Measurements from ENCODE around the gene ZNF141.
"Not testable (repeated sequence)": the region's sequence is repeated elsewhere in the genome, so short reads cannot be mapped to it uniquely, and the experiment has no call there.

Gene ZNF141

DNA sequence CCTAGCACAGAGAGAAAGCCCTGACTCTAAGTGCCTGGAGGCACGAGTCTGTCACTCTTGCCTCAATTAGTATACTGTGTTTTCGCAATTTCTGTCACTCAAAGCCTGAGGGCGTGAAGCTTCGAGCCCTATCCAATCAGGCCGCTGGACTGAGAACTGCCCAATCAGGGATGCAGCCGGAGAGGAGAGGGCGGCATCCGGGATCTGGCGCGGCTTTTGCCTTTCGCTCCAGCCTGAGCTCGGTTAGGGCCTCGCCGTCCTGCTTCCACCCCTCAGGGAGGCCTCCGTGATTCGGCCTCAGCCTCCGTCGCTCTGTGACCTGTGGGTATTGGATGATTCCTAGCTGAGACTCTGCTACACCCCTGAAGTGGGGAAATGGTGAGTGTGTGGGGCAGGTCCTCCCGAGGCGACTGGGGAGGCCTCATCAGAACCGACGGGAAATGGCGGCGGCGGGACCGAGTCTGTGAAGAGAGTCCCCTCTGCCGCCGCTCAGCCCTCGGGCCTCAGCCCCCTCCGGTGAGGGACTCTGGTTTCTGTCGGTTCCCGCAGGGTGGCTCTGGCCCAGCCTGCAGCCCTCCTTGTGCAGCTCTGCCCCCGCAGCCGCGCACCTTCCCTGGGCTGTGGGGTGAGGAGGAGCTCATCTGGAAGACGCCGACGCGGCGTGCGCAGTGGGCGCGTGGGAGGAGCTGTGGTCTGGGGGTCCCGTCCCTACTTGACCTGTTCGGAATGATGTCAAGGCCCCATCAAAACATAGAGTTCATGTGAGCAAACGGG is 48.5 kb downstream of the ZNF141 start:
- no peak for DNase-seq

DNA sequence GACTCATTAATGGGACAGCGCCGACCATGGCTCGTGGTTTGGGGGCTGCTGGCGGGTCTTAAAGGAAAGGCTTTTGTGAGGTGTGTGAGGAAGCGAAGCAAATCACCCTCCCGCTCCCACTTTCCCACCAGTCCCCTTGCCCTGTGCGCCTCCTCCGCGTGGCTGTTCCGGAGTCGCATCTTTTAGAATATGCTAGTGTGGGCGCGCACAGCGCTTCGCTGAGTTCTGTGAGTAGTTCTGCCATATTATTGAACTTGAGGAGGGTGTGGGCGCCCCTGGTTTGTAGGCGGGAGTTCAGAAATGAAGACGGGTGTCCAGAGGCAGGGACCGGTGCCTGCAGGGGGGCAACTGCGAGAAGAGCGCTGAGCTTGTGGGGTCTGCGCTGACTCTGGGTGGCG is 49.1 kb downstream of the ZNF141 start:
- DNase-seq = no peak

DNA sequence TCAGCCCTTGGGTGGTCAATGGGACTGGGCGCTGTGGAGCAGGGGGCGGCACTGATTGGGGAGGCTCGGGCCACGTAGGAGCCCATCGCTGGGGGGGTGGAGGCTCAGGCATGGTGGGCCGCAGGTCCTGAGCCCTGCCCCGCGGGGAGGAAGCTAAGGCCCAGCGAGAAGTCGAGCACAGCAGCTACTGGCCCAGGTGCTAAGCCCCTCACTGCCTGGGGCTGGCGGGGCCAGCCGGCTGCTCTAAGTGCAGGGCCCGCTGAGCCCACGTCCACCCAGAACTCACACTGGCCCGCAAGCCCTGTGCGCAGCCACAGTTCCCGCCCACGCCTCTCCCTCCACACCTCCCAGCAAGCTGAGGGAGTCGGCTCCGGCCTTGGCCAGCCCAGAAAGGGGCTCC is 66.4 kb downstream of the ZNF141 start:
- DNase-seq = no peak

DNA sequence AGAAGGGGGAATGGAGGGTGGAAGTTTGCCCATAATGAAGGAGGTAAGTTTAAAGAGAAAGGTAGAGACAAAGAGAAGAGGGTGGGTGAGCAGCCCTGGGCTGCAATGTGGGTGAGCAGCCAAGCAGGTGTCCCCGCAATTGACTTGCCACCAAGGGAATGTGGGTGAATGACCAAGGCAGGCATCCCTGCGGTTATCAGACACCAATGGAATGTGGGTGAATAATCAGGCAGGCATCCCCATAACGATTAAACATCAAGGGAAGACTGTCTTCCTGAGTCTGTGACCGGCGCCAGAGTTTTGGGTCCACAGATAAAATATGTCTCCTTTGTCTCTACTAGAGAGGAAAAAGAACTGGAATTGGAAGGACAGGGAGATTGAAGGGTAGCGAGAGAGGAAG is 70.7 kb downstream of the ZNF141 start:
- not testable (repeated sequence) for DNase-seq

DNA sequence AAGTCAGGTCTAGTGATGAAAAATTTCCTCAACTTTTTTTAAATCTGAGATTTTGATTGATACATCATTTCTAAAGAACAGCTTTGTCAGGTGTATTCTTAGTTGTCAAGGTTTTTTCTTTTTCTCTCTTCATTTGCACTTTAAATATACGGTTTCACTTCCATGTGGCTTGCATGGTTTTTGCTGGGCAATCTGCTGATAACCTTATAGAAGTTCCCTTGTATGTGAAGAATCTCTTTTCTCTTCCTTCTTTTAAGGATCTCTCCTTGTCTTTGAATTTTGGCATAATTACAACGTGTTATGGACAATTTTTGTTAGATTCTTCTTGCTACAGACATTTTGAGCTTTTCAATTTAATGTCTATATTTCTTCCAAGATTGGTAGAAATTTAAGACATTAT is 85.0 kb downstream of the ZNF141 start:
- DNase-seq = no peak

Measured in GF-D8 (cell line).